Fibroblast of lung (primary cell): ENCODE measurements around the gene TBK1. TPM values are rescaled to one million over a fixed set of nuclear protein-coding genes. Genes with fewer than 3 reads are reported as not detected.

Experiments
- DNase-seq, 2 donors: peaks; one replicate each; pipeline versions ENCODE4 v3.0.0 to v3.0.0-alpha.2; 2010; ENCODE audit warnings: low read depth in 2 of 2
- H2AFZ ChIP-seq: 2 replicates; pipeline ENCODE4 v1.5.1; 2012; ENCODE audit warnings: low read length, control low read depth, inconsistent platforms
- H3K27ac ChIP-seq: 2 replicates; pipeline ENCODE4 v1.5.1; 2011; ENCODE audit warnings: low read length, control low read depth; ENCODE audit not compliant: insufficient read depth
- H3K27me3 ChIP-seq: 2 replicates; pipeline ENCODE4 v1.5.1; 2011; ENCODE audit warnings: mild to moderate bottlenecking, low read length; ENCODE audit not compliant: control insufficient read depth, insufficient read depth
- H3K36me3 ChIP-seq: 2 replicates; pipeline ENCODE4 v1.5.1; 2011; ENCODE audit warnings: low read length; ENCODE audit not compliant: control insufficient read depth, insufficient read depth
- H3K4me1 ChIP-seq: 2 replicates; pipeline ENCODE4 v1.5.1; 2011; ENCODE audit warnings: low read length; ENCODE audit not compliant: control insufficient read depth, insufficient read depth; ENCODE audit errors: extremely low read depth
- H3K4me2 ChIP-seq: 2 replicates; pipeline ENCODE4 v1.5.1; 2011; ENCODE audit warnings: low read length, control low read depth; ENCODE audit not compliant: insufficient read depth; ENCODE audit errors: extremely low read depth
- H3K4me3 ChIP-seq, 4 experiments: fragments of 200-600 bp in 1 of 4; sonication (generic) in 1 of 4; replicated peaks in 1 of 4; 2 replicates each; pipeline ENCODE4 v1.5.1; 2011 to 2016; ENCODE audit warnings: low read length in 4 of 4, low read depth in 3 of 4, mild to moderate bottlenecking in 3 of 4, control low read depth in 2 of 4, inconsistent platforms in 1 of 4, mixed read lengths in 1 of 4; ENCODE audit not compliant: insufficient read depth in 1 of 4; ENCODE audit errors: control extremely low read depth in 1 of 4
- H3K79me2 ChIP-seq: 2 replicates; pipeline ENCODE4 v1.5.1; 2012; ENCODE audit warnings: mild to moderate bottlenecking, low read length, inconsistent platforms; ENCODE audit not compliant: control insufficient read depth, insufficient read depth
- H3K9ac ChIP-seq: 2 replicates; pipeline ENCODE4 v1.5.1; 2011; ENCODE audit warnings: mild to moderate bottlenecking, low read length, control low read depth; ENCODE audit not compliant: insufficient read depth
- H3K9me3 ChIP-seq: 2 replicates; pipeline ENCODE4 v1.5.1; 2012; ENCODE audit warnings: low read depth, low read length; ENCODE audit not compliant: control insufficient read depth, insufficient read depth
- H4K20me1 ChIP-seq: 2 replicates; pipeline ENCODE4 v1.5.1; 2011; ENCODE audit warnings: low read length; ENCODE audit not compliant: control insufficient read depth, insufficient read depth; ENCODE audit errors: extremely low read depth
- CTCF ChIP-seq, 2 donors: IDR thresholded peaks in 1 of 2; conservative IDR thresholded peaks in 1 of 2; 1 replicate in 1 of 2; 2 replicates in 1 of 2; pipeline ENCODE4 v1.5.1; 2011 to 2012; ENCODE audit warnings: low read length in 2 of 2, control low read depth in 1 of 2, inconsistent platforms in 1 of 2, low read depth in 1 of 2, mild to moderate bottlenecking in 1 of 2
- EZH2 ChIP-seq: IDR thresholded peaks from 2 replicates; pipeline ENCODE4 v1.5.1; 2012; ENCODE audit warnings: low read length, control low read depth, mild to moderate bottlenecking; ENCODE audit errors: missing control alignments
- polyA plus RNA-seq, 2 donors: library from polyadenylated mRNA; depleted of rRNA in 1 of 2; stranded (reverse) in 1 of 2; unstranded in 1 of 2; fragments of >200 nt; gene quantifications; 2 replicates each; pipeline ENCODE4 v1.2.1, GENCODE V29; 2011 to 2012; ENCODE audit warnings: missing spikeins in 1 of 2
- total RNA-seq: library from RNA; depleted of rRNA; stranded (reverse); fragments of >200 nt; gene quantifications from 2 replicates; pipeline ENCODE4 v1.2.1, GENCODE V29; 2014

TBK1 gene
- total and polyA plus RNA-seq, 2 donors (not counting 1 experiment from before 2014, with no cell fraction given) = 26.5 to 42.9 TPM

- Histone ChIP-seq H2AFZ (no peak overlapping the region), H3K36me3 (peaks cover 13% of the 10 kb centered on the region), H3K27me3 (no peaks in the 10 kb centered on the region), H3K9me3 (no peaks in the 10 kb centered on the region), H4K20me1 (no peaks in the 10 kb centered on the region), H3K9ac (no peak overlapping the region), H3K4me3 (no peak overlapping the region), H3K4me2 (no peak overlapping the region), H3K4me1 (no peaks in the 10 kb centered on the region), H3K27ac (no peak overlapping the region), H3K79me2 (no peaks in the 10 kb centered on the region)
- no peak for DNase-seq
- TF ChIP-seq EZH2 = no peak
- TF ChIP-seq CTCF (conservative IDR thresholded peaks at IDR 0.05 in 1 of 2, IDR thresholded peaks at IDR 0.05 in 1 of 2; ENCODE audit: low read depth in 1 of 2, low read length in 2 of 2) = no peak
These were observed 11.8 kb upstream of the TBK1 start for GRCh38 chr12:64440100-64440499.

GRCh38 chr12:64445490-64445889 lies 6.4 kb upstream of the TBK1 start:
- DNase-seq = no peak

GRCh38 chr12:64446295-64446694 lies 5.6 kb upstream of the TBK1 start:
- Histone ChIP-seq H3K4me3 (no peak overlapping the region), H3K9me3 (no peaks in the 10 kb centered on the region), H3K27ac (no peak overlapping the region), H3K9ac (no peak overlapping the region), H2AFZ (no peak overlapping the region), H3K27me3 (no peaks in the 10 kb centered on the region), H3K4me1 (no peaks in the 10 kb centered on the region), H3K4me2 (no peak overlapping the region), H3K36me3 (peaks cover 12% of the 10 kb centered on the region), H3K79me2 (peaks cover 1% of the 10 kb centered on the region), H4K20me1 (no peaks in the 10 kb centered on the region)
- DNase-seq = no peak
- TF ChIP-seq EZH2 (no peak), CTCF (conservative IDR thresholded peaks at IDR 0.05 in 1 of 2, IDR thresholded peaks at IDR 0.05 in 1 of 2; ENCODE audit: low read depth in 1 of 2, low read length in 2 of 2) (no peak)

More at GRCh38 chr12:64445490-64445889, 6.4 kb upstream of the TBK1 start:
- Histone ChIP-seq H4K20me1 (no peaks in the 10 kb centered on the region), H3K9ac (no peak overlapping the region), H3K4me3 (no peak overlapping the region), H2AFZ (no peak overlapping the region), H3K4me1 (no peaks in the 10 kb centered on the region), H3K27ac (no peak overlapping the region), H3K79me2 (peaks cover 1% of the 10 kb centered on the region), H3K4me2 (no peak overlapping the region), H3K36me3 (peaks cover 12% of the 10 kb centered on the region), H3K27me3 (no peaks in the 10 kb centered on the region), H3K9me3 (no peaks in the 10 kb centered on the region)
- no peak for TF ChIP-seq EZH2
- TF ChIP-seq CTCF (conservative IDR thresholded peaks at IDR 0.05 in 1 of 2, IDR thresholded peaks at IDR 0.05 in 1 of 2; ENCODE audit: low read depth in 1 of 2, low read length in 2 of 2) = no peak
